ENCODE data around the gene FLNB. TPM values are rescaled to one million over a fixed set of nuclear protein-coding genes. Genes with fewer than 3 reads are reported as not detected.

The FLNB gene
- total RNA-seq, 1 experiment from 2014 or later = 309 TPM

- in situ Hi-C loops (cut with HindIII; ENCODE audit: low pct_unique_long_range_greater_than_20kb, low sequenced_read_pairs) = no loop called here
- Histone ChIP-seq H3K27ac (ENCODE audit: low read length) (no peak overlapping the region), H3K27me3 (ENCODE audit: control insufficient read depth, insufficient read depth, low read length) (no peaks in the 10 kb centered on the region), H3K4me1 (ENCODE audit: control insufficient read depth, insufficient read depth, low read length) (peaks cover 17% of the 10 kb centered on the region), H3K4me3 (ENCODE audit: low read depth in 2 of 2, low read length in 2 of 2) (no peak overlapping the region), H3K36me3 (ENCODE audit: control insufficient read depth, insufficient read depth, low read length) (no peaks in the 10 kb centered on the region), H3K9me3 (ENCODE audit: control insufficient read depth, insufficient read depth, low read depth, low read length) (no peaks in the 10 kb centered on the region)
- POLR2A ChIA-PET = no interaction called here
- BruUV-seq (replicated peaks) = no TSS peak
- TF ChIP-seq CTCF (IDR thresholded peaks at IDR 0.05) (no peak), TCF7L2 (IDR thresholded peaks at IDR 0.05; ENCODE audit: low read depth, low read length) (no peak), SIN3A (IDR thresholded peaks at IDR 0.05; ENCODE audit: borderline replicate concordance, insufficient read depth, low read depth, low read length) (no peak), POLR2AphosphoS5 (IDR thresholded peaks at IDR 0.05; ENCODE audit: low read depth, low read length) (no peak), REST (IDR thresholded peaks at IDR 0.05; ENCODE audit: insufficient read depth in 1 of 2, low read depth in 2 of 2, low read length in 1 of 2) (no peak)
- no peak for ATAC-seq
- CTCF ChIA-PET = no interaction called here
- no peak for DNase-seq (ENCODE audit: low read depth, low spot score)
- intact Hi-C loops (cut with micrococcal nuclease; ENCODE audit: unreplicated experiment) = no loop called here
Measured at GRCh38 chr3:57980416-57980815, 27.8 kb upstream of the FLNB start.

- TF ChIP-seq REST (IDR thresholded peaks at IDR 0.05; ENCODE audit: insufficient read depth in 1 of 2, low read depth in 2 of 2, low read length in 1 of 2) (no peak), POLR2AphosphoS5 (IDR thresholded peaks at IDR 0.05; ENCODE audit: low read depth, low read length) (no peak), CTCF (IDR thresholded peaks at IDR 0.05) (no peak)
- ChIA-PET POLR2A (interaction anchor here (0.7 kb wide), 1 partner anchor 23 kb away, joined by 4 read pairs; no protein-coding TSS in a partner anchor), CTCF (no interaction called here)
- in situ Hi-C loops (cut with HindIII; ENCODE audit: low pct_unique_long_range_greater_than_20kb, low sequenced_read_pairs) (no loop called here), intact Hi-C loops (cut with micrococcal nuclease; ENCODE audit: unreplicated experiment) (no loop called here)
- DNase-seq (ENCODE audit: low read depth, low spot score) (no peak), ATAC-seq (no peak)
- no TSS peak for BruUV-seq (replicated peaks)
- Histone ChIP-seq H3K36me3 (ENCODE audit: control insufficient read depth, insufficient read depth, low read length) (no peaks in the 10 kb centered on the region), H3K4me3 (ENCODE audit: low read depth in 2 of 2, low read length in 2 of 2) (no peak overlapping the region), H3K4me1 (ENCODE audit: control insufficient read depth, insufficient read depth, low read length) (peaks cover 17% of the 10 kb centered on the region), H3K27me3 (ENCODE audit: control insufficient read depth, insufficient read depth, low read length) (no peaks in the 10 kb centered on the region), H3K9me3 (ENCODE audit: control insufficient read depth, insufficient read depth, low read depth, low read length) (no peaks in the 10 kb centered on the region), H3K27ac (ENCODE audit: low read length) (no peak overlapping the region)
Measured at GRCh38 chr3:57981483-57982087, 26.6 kb upstream of the FLNB start.

Data from Panc1 (cell line).